ENCODE measurements around the gene BHLHE40.

Gene BHLHE40

GRCh38 chr3:4985330-4986174 lies 6.3 kb downstream of the BHLHE40 start:
- peak; percentile 99 for DNase-seq

GRCh38 chr3:4986175-4986781 lies 7.0 kb downstream of the BHLHE40 start:
- no peak for DNase-seq

GRCh38 chr3:4986782-4987537 lies 7.7 kb downstream of the BHLHE40 start:
- peak; percentile 100 for DNase-seq

GRCh38 chr3:4987538-4988296 lies 8.5 kb downstream of the BHLHE40 start:
- no peak for DNase-seq

- peak; percentile 53 for DNase-seq
Observed at GRCh38 chr3:4988983-4989834, 10.0 kb downstream of the BHLHE40 start.

- no peak for DNase-seq
Observed at GRCh38 chr3:4990069-4990468, 10.8 kb downstream of the BHLHE40 start.

- no peak for DNase-seq
Observed at GRCh38 chr3:4992118-4992517, 12.9 kb downstream of the BHLHE40 start.

GRCh38 chr3:4993276-4994143 lies 14.3 kb downstream of the BHLHE40 start:
- DNase-seq, result no peak

GRCh38 chr3:4994144-4994730 lies 15.0 kb downstream of the BHLHE40 start:
- DNase-seq, result no peak

GRCh38 chr3:4994823-4995499 lies 15.7 kb downstream of the BHLHE40 start:
- DNase-seq, result peak; percentile 97

GRCh38 chr3:4995500-4996053 lies 16.3 kb downstream of the BHLHE40 start:
- DNase-seq, result peak; percentile 83

- no peak for DNase-seq
Observed at GRCh38 chr3:4996223-4996765, 17.1 kb downstream of the BHLHE40 start.

GRCh38 chr3:4996771-4997291 lies 17.6 kb downstream of the BHLHE40 start:
- DNase-seq, result peak; percentile 81

GRCh38 chr3:4997946-4998345 lies 18.7 kb downstream of the BHLHE40 start:
- DNase-seq, result no peak

- DNase-seq, result peak; percentile 98
Observed at GRCh38 chr3:4999531-5000184, 20.4 kb downstream of the BHLHE40 start.

- DNase-seq, result no peak
Observed at GRCh38 chr3:5001135-5001534, 21.9 kb downstream of the BHLHE40 start.

GRCh38 chr3:5001805-5002173 lies 22.6 kb downstream of the BHLHE40 start:
- DNase-seq, result no peak

GRCh38 chr3:5002174-5002870 lies 23.1 kb downstream of the BHLHE40 start:
- DNase-seq, result peak; percentile 96

Measured in islet precursor cell (in vitro differentiated cells).